ENCODE measurements around the gene KAZN. TPM values are rescaled to one million over a fixed set of nuclear protein-coding genes. Genes with fewer than 3 reads are reported as not detected.

Gene KAZN
- total RNA-seq, 2 donors from 2014 or later, result 0.22 to 0.74 TPM

GRCh38 chr1:14999441-14999840, 401.0 kb downstream of the KAZN start:
- Mint-ChIP-seq H3K27me3 (no peaks in the 10 kb centered on the region), H3K4me3 (no peak overlapping the region), H3K9me3 (no peaks in the 10 kb centered on the region), H3K27ac (no peak overlapping the region), H3K36me3 (ENCODE audit: low read depth) (no peaks in the 10 kb centered on the region), H3K4me1 (no peaks in the 10 kb centered on the region)
- ATAC-seq (replicated peaks), result no peak

DNA sequence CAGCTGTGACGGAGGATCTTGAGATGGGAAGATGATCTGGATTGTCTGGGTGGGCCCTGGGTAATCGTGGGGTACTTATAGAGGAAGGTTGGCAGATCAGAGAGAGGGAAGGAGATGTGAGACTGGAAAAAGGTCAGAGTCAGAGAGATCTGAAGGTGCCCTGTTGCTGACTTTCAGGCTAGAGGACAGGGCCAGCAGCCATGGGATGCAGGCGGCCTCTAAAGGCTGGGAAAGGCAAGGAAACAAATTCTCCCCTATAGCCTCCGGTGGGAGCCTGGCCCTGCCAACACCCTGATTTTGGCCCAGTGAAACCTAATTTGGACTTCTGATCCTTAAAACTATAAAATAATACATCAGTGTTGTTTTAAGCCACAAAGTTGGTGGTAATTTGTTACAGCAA, 401.5 kb downstream of the KAZN start:
- no peaks in the 10 kb centered on the region for H3K4me1 Mint-ChIP-seq
- ATAC-seq (replicated peaks), result no peak

DNA sequence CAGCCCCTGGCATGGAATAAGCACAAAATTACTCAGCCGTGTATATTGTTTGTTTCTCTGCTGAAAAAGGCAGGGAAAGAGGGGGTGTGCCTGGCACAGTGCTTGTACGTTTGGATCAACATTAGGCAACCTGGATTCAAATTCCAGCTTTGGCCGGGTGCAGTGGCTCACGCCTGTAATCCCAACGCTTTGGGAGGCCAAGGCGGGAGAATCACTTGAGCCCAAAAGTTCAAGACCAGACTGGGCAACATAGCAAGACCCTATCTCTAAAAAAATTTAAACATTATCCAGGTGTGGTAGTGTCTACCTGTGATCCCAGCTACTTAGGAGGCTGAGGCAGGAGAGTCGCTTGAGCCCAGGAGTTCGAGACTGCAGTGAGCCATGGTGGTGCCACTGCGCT, 402.2 kb downstream of the KAZN start:
- Mint-ChIP-seq H3K4me1 (no peaks in the 10 kb centered on the region), H3K4me3 (no peak overlapping the region)

More for the DNA sequence above, 401.5 kb downstream of the KAZN start:
- no peaks in the 10 kb centered on the region for H3K9me3 Mint-ChIP-seq
- no peak overlapping the region for H3K4me3 Mint-ChIP-seq
- no peak overlapping the region for H3K27ac Mint-ChIP-seq
- H3K36me3 Mint-ChIP-seq (ENCODE audit: low read depth), result no peaks in the 10 kb centered on the region
- H3K27me3 Mint-ChIP-seq, result no peaks in the 10 kb centered on the region

DNA sequence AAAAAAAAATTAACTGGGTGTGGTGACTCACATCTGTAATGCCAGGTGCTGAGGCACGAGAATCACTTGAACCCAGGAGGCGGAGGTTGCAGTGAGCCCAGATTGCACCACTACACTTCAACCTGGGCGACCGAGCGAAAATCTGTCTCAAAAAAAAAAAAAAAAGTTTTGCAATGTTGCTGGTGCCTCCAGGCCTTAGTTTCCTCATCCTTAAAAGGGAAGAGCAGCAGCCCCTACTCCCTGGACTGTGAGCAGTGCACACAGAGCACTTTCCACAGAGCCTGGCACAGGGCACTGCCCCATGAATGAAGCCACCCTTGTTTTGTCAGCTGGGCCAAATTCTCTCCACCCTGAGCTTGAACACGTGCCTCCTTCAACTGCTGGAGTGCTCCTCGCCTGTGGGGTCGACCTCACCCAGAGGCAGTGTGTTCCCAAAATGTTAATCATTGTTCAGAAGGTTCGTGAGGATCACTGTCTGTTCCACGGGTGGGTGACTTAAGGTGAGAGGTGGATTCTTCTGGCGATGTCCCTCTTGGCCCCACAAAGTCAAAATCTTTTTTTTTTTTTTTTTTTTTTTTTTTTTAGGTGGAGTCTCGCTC, 402.9 kb downstream of the KAZN start:
- H3K4me3 Mint-ChIP-seq, result no peak overlapping the region
- ATAC-seq (replicated peaks), result no peak
- no peaks in the 10 kb centered on the region for H3K9me3 Mint-ChIP-seq
- H3K27me3 Mint-ChIP-seq, result no peaks in the 10 kb centered on the region
- no peaks in the 10 kb centered on the region for H3K4me1 Mint-ChIP-seq
- H3K36me3 Mint-ChIP-seq (ENCODE audit: low read depth), result no peaks in the 10 kb centered on the region
- H3K27ac Mint-ChIP-seq, result no peak overlapping the region

More for the DNA sequence above, 402.2 kb downstream of the KAZN start:
- Mint-ChIP-seq H3K9me3 (no peaks in the 10 kb centered on the region), H3K27ac (no peak overlapping the region), H3K36me3 (ENCODE audit: low read depth) (no peaks in the 10 kb centered on the region), H3K27me3 (no peaks in the 10 kb centered on the region)
- ATAC-seq (replicated peaks), result no peak

- no peaks in the 10 kb centered on the region for H3K9me3 Mint-ChIP-seq
- no peak overlapping the region for H3K27ac Mint-ChIP-seq
- no peak for ATAC-seq (replicated peaks)
- H3K36me3 Mint-ChIP-seq (ENCODE audit: low read depth), result no peaks in the 10 kb centered on the region
- H3K27me3 Mint-ChIP-seq, result no peaks in the 10 kb centered on the region
- H3K4me1 Mint-ChIP-seq, result no peaks in the 10 kb centered on the region
- no peak overlapping the region for H3K4me3 Mint-ChIP-seq
Measured at GRCh38 chr1:15002325-15002724, 403.8 kb downstream of the KAZN start.

GRCh38 chr1:15004396-15004795, 405.9 kb downstream of the KAZN start:
- H3K27ac Mint-ChIP-seq, result no peak overlapping the region
- H3K36me3 Mint-ChIP-seq (ENCODE audit: low read depth), result no peaks in the 10 kb centered on the region
- no peaks in the 10 kb centered on the region for H3K27me3 Mint-ChIP-seq
- no peaks in the 10 kb centered on the region for H3K4me1 Mint-ChIP-seq
- ATAC-seq (replicated peaks), result no peak
- no peak overlapping the region for H3K4me3 Mint-ChIP-seq
- H3K9me3 Mint-ChIP-seq, result no peaks in the 10 kb centered on the region

DNA sequence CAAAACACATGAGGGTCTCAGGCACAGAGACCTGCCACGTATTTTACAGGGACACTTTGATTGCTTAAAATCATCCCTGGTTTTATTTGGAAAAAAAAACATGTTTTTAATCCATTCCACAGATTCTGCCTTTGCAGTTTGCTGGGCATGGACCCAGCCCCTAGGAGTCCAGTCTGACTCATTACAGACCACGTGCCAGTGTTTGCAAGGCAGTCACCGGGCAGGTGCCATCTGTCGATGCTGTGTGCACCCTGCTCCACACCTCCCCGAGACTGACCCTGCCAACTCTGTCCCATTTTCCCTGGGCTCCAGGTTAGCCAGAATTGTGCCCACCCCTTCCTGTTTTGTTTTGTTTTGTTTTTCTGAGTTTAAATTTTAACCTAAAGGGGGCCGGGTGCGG, 406.6 kb downstream of the KAZN start:
- no peaks in the 10 kb centered on the region for H3K9me3 Mint-ChIP-seq
- no peak overlapping the region for H3K27ac Mint-ChIP-seq
- ATAC-seq (replicated peaks), result no peak
- no peaks in the 10 kb centered on the region for H3K36me3 Mint-ChIP-seq (ENCODE audit: low read depth)
- H3K27me3 Mint-ChIP-seq, result no peaks in the 10 kb centered on the region
- H3K4me3 Mint-ChIP-seq, result no peak overlapping the region
- H3K4me1 Mint-ChIP-seq, result no peaks in the 10 kb centered on the region

GRCh38 chr1:15007368-15007767, 408.9 kb downstream of the KAZN start:
- Mint-ChIP-seq H3K27ac (no peak overlapping the region), H3K9me3 (no peaks in the 10 kb centered on the region)

DNA sequence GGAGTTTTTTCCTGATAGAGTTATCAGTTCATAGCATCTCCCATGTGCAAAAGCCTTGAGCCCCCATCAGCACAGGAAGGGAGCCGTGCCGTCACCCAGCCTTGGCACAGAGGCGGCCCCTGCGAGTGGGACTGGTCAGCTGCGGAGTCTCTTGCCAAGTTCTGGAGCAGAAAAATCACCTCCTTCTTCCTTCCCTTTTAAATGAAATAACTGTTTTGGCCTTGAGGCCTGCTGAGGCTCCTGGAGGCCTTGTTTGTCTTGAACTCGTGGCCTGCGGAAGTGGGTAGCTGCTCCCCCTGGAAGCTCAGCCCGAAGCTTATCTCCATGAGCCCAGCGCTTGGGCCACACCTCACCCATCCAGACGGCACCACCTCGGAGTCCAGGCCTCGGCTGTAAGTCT, 409.4 kb downstream of the KAZN start:
- Mint-ChIP-seq H3K4me3 (no peak overlapping the region), H3K9me3 (no peaks in the 10 kb centered on the region), H3K36me3 (ENCODE audit: low read depth) (no peaks in the 10 kb centered on the region), H3K4me1 (no peaks in the 10 kb centered on the region), H3K27me3 (no peaks in the 10 kb centered on the region), H3K27ac (no peak overlapping the region)
- ATAC-seq (replicated peaks), result no peak

More at GRCh38 chr1:15007368-15007767, 408.9 kb downstream of the KAZN start:
- no peak for ATAC-seq (replicated peaks)
- no peaks in the 10 kb centered on the region for H3K36me3 Mint-ChIP-seq (ENCODE audit: low read depth)
- no peaks in the 10 kb centered on the region for H3K27me3 Mint-ChIP-seq
- no peak overlapping the region for H3K4me3 Mint-ChIP-seq
- H3K4me1 Mint-ChIP-seq, result no peaks in the 10 kb centered on the region

GRCh38 chr1:15008783-15009729, 410.6 kb downstream of the KAZN start:
- no peaks in the 10 kb centered on the region for H3K36me3 Mint-ChIP-seq (ENCODE audit: low read depth)

DNA sequence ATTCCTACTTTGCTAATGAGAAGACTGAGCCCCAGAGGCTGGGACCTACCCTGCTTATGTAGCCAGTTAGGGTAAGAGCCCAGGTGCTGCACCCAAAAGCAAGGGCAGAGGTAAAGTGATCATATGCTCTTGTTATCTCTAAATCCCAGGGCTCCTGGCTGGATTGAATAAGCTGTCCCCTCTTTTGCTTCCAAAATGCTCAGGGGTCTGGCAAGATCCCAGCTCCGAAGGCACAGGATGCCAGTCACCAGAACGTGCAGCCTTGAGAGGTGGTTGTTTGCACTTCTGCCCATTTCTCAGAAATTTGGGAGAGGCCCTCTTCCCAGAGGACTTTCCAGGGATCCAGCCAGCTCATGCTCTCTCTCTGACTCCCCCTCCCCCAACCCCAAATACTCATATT, 412.7 kb downstream of the KAZN start:
- Mint-ChIP-seq H3K36me3 (ENCODE audit: low read depth) (no peaks in the 10 kb centered on the region), H3K4me3 (no peak overlapping the region), H3K27me3 (peaks cover 3% of the 10 kb centered on the region), H3K4me1 (no peaks in the 10 kb centered on the region), H3K27ac (no peak overlapping the region), H3K9me3 (no peaks in the 10 kb centered on the region)
- no peak for ATAC-seq (replicated peaks)

More at GRCh38 chr1:15008783-15009729, 410.6 kb downstream of the KAZN start:
- Mint-ChIP-seq H3K27ac (no peak overlapping the region), H3K4me3 (no peak overlapping the region), H3K9me3 (no peaks in the 10 kb centered on the region), H3K27me3 (peaks cover 3% of the 10 kb centered on the region), H3K4me1 (no peaks in the 10 kb centered on the region)
- no peak for ATAC-seq (replicated peaks)

GRCh38 chr1:15011661-15012060, 413.2 kb downstream of the KAZN start:
- Mint-ChIP-seq H3K4me1 (no peaks in the 10 kb centered on the region), H3K4me3 (no peak overlapping the region), H3K36me3 (ENCODE audit: low read depth) (no peaks in the 10 kb centered on the region), H3K27me3 (peaks cover 3% of the 10 kb centered on the region), H3K9me3 (no peaks in the 10 kb centered on the region), H3K27ac (no peak overlapping the region)
- no peak for ATAC-seq (replicated peaks)

GRCh38 chr1:15012822-15013221, 414.3 kb downstream of the KAZN start:
- H3K4me1 Mint-ChIP-seq, result no peaks in the 10 kb centered on the region
- no peak overlapping the region for H3K27ac Mint-ChIP-seq
- H3K27me3 Mint-ChIP-seq, result peaks cover 3% of the 10 kb centered on the region
- ATAC-seq (replicated peaks), result no peak
- no peaks in the 10 kb centered on the region for H3K9me3 Mint-ChIP-seq
- no peaks in the 10 kb centered on the region for H3K36me3 Mint-ChIP-seq (ENCODE audit: low read depth)
- no peak overlapping the region for H3K4me3 Mint-ChIP-seq

DNA sequence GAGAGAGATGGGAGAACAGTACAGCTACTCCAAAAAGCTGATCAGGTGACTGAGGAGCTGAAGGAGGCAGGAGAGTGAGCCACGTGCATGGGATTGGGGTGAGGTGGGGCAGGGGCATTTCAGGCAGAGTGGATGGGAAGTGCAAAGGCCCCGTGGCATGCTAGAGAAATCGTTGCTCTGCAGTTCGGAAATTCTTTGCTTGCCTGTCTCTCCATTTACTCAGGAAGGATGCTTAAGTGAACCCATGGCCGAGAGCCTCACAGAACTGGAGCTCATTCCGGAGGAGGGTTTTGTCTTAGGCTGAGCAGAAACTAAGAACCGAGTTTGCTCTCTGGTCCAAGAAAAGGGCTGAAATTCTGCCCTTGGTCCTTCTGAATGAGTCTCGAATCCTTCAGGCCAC, 415.3 kb downstream of the KAZN start:
- no peaks in the 10 kb centered on the region for H3K4me1 Mint-ChIP-seq
- no peaks in the 10 kb centered on the region for H3K9me3 Mint-ChIP-seq
- H3K36me3 Mint-ChIP-seq (ENCODE audit: low read depth), result no peaks in the 10 kb centered on the region
- no peak overlapping the region for H3K27ac Mint-ChIP-seq
- peaks cover 3% of the 10 kb centered on the region for H3K27me3 Mint-ChIP-seq
- H3K4me3 Mint-ChIP-seq, result no peak overlapping the region
- ATAC-seq (replicated peaks), result no peak

- no peaks in the 10 kb centered on the region for H3K9me3 Mint-ChIP-seq
- peaks cover 3% of the 10 kb centered on the region for H3K27me3 Mint-ChIP-seq
- no peak for ATAC-seq (replicated peaks)
- no peaks in the 10 kb centered on the region for H3K36me3 Mint-ChIP-seq (ENCODE audit: low read depth)
- H3K4me3 Mint-ChIP-seq, result no peak overlapping the region
- no peak overlapping the region for H3K27ac Mint-ChIP-seq
- H3K4me1 Mint-ChIP-seq, result no peaks in the 10 kb centered on the region
Measured at GRCh38 chr1:15014516-15014915, 416.0 kb downstream of the KAZN start.
